ENCODE data around the gene PEX26.
"Not testable (repeated sequence)": the region's sequence is repeated elsewhere in the genome, so short reads cannot be mapped to it uniquely, and the experiment has no call there.

PEX26 gene

DNA sequence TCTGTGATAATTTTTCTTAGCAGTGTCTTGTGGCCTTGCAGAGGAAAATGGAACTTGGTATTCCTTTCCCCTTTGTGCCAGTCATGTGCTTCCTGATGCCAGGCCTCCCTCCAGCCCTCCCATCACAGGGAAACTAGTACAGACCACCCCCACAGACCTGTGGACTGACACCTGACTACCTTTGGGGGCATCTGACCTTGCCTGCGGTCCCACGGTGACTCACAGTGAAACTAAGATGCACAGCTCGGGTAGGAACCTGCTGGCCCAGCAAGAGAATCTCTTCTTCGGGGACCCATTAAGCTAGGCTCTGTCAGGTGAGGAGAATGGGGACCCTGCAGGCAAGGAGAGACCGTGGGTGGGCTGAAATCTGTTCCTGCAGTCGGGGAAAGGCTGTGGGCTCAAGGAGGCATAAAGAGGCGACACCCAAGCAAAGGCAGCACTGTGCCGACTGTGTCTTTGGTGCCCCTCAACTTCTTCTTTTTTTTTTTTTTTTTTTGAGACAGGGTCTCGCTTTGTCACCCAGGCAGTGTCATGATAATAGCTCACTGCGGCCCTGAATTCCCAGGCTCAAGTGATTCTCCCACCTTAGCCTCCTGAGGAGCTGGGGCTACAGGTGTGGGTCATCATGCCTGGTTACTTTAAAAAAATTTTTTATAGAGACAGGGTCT, 20.8 kb upstream of the PEX26 start:
- no peak for DNase-seq

DNA sequence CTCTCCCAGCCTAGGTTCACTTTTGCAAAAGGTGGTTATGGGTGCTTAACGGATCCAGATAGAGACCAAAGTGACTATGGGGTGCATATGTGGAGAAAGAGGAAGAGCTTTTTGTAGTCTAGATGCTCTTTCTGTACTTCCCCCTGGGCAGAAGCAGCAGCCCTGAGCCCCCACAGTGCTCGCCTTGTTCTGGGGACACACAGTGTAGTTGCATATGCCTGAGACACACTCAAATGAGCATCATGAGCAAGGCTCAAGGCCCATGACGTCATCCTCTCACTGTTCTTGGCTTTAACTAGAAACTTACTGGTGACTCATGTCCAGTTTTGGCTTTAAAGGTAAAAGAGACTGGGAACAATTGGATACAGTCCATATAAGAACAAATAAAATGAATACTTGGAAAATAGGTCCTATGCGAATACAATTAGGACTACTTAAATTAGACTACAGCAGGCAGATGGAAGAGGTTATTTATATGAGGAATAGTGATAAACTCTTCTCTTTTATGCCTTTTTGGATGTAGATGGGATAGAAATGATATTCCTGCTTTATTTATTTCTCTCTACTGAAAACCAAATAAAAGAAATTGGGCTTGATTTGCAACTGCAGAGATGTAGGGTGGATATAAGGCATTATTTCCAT, 20.1 kb upstream of the PEX26 start:
- DNase-seq, result peak; percentile 9

DNA sequence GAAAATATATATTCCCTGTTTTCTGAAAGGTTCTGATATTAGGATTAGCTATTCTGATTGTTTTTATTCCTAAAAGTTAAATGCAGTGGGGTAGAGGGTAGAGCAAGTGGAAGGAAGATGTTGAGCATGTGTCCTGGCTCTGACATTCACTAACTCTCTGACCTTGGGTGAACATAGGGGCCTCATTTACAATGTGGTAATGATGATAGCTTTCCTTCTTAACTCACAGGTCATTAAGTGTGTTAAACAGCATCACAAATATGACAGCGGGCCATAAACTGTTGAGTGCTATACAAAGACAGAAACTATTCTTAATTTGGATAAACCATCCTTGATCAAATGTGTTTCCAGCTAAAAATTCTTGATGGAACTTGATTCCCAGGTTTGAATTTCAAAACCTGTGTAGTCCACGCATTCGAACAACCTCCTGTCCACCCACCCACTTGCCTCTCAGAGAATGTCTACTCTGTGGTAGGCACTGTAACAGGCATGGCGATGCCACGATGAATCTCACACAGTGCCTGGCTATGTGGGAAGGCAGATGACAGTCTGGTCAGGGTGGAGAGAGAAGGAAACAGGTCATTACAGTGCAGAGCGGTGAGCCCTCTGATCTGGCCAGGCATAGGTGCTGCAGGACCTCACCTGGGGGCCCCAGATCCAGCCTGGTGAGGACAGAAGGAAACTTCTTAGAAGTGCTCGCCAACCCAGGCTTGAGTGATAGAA, 19.3 kb upstream of the PEX26 start:
- no peak for DNase-seq

DNA sequence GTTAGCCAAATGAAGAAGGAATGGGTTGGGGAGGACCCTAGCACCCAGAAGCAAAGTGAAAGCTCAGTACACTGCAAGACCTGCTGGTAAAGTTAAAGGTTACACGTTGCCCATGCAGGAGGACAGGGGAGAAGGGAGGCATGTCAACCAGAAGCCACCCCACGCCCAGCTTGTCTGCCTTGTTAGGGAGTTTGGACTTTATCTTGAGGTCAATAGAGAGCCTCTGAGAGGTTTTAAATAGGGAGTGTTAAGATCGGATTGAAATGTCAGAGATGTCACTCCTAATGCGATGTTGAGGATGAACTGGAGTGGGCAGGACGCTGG, 18.7 kb upstream of the PEX26 start:
- no peak for DNase-seq

DNA sequence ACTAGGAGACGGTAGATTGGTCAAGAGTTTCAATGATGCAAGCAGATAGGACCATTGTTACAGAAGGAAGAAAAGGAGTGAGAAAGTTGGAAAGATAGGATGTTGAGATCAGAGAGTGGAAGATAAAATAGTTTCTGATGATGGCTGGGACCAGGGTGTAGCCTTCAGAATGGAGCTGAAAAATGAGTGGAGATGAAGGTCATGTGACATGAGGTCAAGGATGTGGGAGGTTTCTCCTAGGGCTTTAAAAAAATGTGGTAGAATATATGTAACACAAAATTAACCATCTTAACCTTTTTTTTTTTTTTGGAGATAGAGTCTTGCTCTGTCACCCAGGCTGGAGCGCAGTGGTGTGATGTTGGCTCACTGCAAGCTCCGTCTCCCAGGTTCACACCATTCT, 18.3 kb upstream of the PEX26 start:
- no peak for DNase-seq

DNA sequence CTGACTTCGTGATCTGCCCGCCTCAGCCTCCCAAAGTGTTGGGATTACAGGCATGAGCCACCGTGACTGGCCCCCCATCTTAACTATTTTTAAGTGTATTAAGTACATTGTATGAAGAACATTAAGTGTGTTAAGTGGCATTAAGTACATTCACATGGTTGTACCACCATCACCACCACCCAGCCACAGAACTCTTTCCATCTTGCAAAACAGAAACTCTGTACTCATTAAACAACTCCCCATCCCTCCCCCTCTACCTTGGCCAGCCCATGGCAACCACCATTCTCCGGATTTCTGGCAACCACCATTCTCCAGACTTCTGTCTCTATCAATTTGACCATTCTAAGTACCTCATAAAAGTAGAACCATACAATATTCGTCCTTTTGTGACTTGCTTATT, 17.8 kb upstream of the PEX26 start:
- no peak for DNase-seq

DNA sequence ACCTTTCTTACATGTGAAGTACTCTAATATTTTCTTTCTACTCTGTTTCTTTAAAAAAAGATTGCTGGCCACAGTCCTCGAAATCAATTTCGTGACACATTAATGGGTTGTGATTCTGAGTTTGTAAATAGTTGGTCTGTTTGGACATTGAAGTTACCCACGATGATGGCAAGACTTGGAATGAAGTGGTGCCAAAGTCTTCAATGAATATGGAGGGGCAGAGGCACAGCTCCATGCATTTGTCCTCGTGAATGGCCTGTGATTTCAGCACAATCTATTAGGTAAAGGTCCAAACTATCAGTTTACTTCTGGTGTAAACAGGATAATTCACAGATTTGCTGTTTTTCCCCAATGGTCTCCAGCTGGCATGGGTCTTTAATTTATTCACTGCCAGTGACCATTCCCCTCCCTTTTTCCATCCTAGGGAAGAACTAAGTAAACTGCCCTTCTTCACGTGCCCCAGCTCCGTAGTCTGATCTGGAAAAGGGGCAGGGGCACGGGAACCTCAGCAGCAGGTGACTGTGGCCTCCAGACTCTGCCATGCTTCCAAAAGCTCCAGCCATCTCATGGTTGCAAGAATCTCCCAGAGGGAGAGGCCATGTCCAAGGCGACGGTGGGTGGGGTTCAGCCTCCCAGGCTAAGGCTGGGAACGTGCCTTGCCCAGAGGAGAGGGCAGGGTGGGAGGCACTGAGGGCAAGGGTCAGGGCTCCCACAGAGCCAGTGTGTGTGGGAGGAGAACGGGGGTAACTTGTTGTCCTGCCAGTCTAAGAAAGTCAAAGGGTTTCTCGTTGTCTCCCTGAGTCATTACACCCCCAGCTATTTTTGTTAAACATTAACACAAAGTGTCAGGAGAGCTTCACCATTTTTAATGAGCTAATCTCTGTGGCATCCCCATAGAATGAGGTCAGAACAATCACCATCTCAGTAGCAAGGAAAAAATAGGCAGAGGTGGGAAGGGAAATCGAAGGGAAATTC, 16.9 kb upstream of the PEX26 start:
- DNase-seq, result no peak

DNA sequence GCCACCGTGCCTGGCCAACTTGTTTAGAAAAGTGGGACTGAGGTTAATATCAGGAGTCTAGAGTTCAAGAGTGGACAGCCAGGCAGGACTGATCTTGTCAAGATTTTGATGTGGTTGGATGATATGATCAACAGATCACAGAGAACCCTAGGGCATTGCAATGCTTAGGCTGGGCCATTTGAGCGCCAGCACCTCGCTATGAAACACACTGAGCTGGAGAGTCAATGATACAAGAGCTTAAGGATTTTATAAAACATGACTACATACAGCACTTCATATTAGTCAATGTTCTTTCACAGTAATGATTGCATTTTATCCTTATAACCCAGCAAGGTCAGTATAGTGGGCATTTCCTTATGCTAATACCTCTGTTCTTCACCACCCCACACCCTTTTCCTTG, 15.4 kb upstream of the PEX26 start:
- DNase-seq, result no peak

DNA sequence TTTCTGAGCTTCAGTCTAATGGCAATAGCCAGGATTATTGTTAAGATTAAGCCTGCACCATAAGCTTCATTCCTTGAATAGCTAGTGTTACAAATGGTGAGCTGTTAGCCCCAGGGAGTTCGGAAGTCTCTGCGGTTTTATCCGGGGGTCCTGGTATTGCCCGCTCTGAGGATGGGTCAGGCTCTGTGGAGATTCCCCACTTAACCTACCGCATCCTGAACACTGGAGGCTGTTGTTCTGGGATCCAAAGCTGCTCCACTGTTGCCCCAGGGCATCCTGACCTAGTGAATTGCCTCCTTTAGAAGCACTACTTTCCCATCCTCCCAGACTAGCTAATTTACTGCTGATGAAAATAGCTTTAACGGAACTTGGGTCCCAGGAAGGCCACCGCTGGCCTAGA, 14.5 kb upstream of the PEX26 start:
- no peak for DNase-seq

DNA sequence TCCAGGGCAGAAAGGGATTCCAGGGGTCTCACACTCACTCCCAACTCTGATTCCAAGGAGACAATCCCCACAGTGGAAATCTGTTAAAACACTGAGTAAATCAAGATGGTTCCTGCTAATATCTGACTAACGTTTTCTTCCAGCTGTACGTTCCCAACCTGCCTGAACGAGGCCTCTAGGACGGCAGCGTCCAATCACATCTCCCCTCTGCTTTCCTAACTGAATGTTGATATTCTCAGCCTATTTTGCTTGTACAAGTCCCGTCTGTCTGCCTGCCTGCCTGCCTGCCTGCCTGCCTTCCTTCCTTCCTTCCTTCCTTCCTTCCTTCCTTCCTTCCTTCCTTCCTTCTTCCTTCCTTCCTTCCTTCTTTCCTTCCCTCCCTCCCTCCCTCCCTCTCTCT, 14.1 kb upstream of the PEX26 start:
- not testable (repeated sequence) for DNase-seq

DNA sequence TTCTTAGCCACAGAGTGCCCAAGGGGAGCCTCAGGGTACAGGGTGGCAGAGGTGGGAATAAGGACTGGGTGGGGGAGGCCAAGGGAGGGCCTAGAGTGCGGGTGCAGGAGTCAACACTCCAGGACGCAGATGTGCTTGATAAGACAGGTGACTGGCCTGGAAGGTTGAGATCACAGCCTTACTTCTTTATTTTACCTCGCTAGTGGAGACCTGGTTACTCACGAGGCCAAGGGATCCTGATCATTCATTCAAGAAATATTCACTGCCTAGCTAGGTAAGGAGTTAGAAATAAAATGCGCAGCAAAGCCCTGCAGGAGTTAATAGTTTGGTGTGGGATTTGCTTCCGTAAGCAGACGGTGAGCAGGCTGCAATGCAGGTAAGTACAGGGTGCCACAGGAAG, 13.2 kb upstream of the PEX26 start:
- no peak for DNase-seq

DNA sequence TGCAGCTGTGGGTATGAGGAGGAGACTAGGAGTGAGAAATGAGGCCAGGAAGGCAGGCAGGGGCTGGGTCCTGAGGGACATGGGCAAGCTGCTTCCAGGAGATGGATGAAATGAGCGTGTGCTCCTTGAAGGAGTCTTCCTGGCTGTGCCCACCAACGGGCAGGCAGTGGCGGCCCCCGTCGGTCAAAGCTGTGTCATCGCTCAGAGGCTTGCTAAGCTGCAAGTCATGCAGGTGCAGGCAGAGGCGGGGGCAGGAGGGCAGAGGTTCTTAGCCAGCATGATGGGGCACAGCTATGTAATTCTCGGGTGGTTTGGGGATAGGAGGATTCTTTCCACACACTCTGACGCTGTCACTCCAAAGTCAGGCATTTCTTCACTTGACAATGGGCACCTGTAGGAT, 12.5 kb upstream of the PEX26 start:
- DNase-seq, result no peak

DNA sequence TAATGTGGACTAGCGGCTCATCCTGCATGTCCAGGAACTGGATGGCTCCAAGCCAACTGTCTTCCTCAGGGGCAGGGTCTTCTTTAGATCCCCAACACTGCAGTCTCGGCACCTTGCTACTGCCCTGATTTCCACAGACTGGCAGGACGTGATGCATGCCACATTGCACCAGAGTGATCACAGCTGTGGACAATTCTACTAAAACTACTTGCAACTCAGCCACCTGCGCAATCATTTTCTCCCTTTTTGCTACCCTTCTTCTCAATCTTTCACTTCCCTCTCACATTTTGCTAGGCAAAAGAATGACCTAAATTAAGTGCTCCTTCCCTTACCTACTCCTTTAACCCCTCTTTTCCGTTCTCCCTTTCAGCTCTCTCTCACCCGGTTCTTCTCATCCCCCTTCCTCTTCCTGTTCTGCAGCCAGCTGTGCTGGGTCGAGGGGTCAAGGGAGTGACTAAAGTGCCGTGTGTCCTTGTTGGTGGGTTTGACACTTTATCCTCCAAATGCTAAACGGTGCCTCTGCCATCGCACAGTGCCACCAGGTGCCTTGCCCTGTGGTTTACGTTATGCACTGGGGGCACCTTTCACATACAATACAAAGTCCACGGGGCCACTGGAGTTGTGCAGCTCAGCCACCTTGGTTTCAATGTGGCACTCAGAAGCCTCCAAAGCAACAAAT, 11.5 kb upstream of the PEX26 start:
- no peak for DNase-seq

DNA sequence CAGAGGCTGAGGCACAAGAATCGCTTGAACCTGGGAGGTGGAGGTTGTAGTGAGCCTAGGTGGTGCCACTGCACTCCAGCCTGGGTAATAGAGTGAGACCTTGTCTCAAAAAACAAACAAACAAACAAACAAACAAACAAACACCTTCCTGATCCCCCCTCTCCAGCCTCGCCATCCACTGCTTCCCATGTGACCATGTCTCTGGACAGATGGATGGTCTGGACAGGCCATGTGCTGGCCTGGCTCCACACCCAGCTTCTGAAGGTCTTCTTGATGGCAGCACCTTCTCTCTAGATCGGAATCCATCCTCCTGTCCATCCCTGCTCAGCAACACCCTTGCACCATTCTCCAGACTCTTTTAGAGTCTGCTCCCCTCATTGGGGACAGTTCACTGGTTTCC, 10.7 kb upstream of the PEX26 start:
- no peak for DNase-seq

DNA sequence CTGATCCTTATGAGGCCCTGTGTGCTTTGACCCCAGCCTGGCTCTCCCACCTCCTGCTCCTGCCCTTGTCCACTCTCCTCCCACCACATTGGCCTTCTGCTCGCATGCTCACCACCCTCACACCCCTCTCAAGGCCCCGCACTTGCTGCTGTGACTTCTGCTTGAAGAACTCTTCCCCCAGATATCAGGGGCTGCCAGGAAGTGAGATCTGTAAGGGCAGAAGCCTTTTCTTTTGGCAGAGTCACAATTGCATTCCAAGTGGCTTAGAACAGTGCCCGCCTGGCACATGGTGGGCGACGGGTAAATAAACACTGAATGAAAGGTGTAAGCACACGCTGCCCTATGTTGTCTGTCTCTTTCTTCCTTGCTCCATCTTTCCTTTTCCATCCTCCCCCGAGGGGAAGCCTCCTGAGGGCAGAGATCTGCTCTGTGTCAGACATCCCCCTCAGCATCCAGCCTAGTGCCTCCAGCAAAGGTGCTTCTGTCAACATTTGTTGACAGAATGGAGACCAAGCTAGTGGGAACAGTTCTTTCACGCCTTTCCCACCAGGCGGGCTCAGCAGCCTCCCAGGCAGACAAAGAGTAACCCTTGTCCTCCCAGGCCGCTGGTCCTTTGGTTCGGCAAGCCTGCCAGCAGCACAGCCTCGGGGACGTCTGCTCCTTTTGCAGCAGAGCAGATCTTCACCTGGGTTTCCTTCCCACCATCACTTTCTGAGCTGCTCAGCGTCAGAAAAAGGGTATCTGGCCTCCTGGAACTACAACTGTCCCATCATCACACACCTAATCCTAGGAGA, 10.0 kb upstream of the PEX26 start:
- DNase-seq, result no peak

DNA sequence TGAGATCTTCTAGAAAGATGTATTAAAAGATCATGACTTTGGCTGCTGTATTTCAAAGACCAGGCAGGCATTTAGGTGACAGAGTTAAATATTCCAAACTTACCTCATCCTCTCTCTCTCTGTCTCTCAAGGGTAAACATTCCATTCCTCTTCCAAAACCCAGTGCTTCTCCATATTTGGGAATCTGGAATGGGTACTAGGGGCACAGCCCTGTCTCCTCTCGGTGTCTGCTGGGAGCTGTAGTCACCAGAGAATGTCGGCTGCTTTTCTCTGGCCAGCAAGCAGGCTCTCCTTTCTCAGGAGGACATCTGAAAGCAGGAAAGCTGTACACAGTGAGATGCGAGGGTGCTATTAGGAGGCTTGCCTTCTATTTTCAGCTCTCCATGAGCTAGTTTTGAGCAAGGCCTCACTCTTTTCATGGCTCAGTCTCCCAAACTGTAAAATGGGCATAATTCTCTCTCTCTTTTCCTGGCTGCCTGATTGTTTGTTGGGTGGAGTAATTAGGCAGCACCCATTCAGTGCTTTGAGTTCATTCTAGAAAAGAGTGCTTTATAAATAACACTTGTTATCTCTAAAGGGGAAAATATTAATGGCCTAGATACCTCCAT, 9.3 kb upstream of the PEX26 start:
- DNase-seq, result no peak

DNA sequence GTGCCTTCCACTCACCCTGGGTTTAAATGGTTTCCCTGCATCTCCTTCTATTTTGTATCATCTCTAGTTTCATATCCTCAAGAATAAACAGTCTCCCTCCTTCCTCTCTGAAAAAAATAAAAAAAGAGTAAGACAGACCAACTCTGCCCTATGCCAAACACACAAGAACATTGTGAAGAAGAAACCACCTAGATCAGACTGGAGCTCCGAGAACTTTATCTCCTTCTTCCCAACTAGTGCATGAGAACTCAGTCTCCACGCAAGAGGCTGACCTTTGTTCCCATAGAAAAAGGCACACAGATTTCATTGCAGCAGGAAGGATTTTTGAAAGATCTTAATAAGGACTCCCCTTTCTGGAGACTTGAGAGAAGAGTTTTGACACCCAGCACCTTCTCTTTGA, 8.7 kb upstream of the PEX26 start:
- DNase-seq, result no peak

DNA sequence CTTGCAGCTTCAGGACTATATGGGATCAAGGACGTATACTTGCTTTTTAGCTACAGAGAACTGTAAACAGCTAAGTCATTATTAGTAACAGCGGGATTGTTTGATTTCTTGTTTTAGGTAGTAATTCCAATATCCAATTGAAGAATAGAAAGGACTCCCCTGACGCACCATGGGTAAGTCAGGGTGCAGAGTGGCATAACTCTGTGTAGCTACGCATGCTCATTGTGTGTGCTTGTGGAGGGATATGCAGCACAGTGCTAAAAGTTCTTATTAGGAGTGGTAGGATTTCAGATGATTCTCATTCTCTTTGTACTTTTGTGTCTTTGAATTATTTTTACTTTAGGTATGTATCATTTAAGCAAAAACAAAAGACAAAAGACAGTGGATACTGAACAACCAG, 7.7 kb upstream of the PEX26 start:
- DNase-seq, result no peak

DNA sequence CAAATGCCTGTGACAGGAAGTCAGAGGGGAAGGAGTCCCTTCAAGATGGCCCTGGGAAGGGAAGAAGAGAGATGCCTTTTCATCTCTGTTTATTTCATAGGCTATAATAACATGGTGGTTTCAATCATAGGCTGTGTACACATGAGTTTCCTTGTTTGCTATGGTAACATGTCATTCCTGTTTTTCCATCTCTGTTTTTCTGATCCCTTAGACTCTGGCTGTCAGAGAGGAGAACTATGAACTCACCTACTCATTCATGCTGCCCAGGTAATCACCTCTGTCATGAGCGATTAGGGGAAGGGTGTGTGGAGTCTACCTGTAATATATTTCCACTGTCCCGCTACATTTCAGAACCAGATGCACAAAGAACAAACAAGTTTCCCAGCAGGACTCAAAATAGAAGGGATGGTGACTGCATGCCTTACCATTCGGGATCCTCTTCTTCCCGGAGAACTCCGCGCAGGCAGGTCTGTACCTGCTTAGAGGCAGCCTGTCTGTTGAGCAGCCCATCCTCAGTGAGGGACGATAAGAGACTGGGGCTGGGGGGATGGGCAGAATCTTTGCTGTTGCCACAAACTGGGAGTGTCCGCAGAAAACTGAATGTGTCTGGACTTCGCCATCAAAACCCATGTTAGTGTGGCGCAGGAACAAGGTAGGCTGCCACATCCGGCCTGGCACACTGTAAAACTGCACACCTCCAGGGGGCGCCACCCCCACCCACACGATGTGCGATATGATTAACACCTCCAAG, 7.1 kb upstream of the PEX26 start:
- DNase-seq, result no peak

DNA sequence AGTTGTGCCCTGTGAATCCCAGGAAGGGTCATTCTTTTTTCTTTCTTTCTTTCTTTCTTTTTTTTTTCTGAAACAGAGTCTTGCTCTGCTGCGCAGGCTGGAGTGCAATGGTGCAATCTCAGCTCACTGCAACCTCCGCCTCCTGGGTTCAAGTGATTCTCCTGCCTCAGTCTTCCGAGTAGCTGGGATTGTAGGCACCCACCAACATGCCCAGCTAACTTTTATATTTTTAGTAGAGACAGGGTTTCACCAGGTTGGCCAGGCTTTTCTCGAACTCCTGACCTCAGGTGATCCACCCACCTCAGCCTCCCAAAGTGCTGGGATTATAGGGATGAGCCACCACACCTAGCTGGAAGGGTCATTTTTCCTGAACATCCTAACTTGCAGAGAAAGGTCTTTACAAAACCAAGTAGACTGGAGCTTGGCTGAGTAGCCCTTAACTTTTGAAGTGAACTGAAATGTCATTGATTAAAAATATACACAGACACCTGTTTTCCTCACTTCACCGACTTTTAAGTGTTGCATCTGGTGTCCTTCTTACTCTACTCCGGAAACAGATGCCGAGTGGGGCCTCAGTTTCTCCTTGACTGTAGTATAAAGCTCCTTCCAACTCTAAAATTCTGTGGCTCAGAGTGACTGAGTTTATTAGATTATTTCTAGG, 6.4 kb upstream of the PEX26 start:
- not testable (repeated sequence) for DNase-seq
